ENCODE results near the gene SLC22A2.
"Not testable (repeated sequence)": the region's sequence is repeated elsewhere in the genome, so short reads cannot be mapped to it uniquely, and the experiment has no call there.

SLC22A2 gene

DNA sequence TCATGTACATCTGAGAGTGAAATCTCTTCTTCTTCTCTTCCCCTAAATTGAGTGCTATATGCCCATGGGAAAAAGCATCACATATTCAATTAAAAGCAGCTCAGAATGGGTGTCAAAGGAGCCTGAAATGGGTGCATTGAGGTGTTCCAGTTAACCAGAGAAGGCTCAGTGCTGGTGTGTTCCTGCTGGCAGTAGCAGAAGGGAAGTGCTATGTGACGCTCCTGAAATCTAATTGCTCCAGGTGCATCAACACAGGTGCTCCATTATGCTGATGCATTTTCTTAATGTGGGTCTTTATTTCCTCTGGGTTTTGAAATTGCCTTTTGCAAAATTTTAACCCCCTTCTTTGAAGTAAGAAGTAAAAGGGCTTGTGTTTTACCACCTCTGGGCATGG lies 17.9 kb downstream of the SLC22A2 start:
- DNase-seq: no peak

DNA sequence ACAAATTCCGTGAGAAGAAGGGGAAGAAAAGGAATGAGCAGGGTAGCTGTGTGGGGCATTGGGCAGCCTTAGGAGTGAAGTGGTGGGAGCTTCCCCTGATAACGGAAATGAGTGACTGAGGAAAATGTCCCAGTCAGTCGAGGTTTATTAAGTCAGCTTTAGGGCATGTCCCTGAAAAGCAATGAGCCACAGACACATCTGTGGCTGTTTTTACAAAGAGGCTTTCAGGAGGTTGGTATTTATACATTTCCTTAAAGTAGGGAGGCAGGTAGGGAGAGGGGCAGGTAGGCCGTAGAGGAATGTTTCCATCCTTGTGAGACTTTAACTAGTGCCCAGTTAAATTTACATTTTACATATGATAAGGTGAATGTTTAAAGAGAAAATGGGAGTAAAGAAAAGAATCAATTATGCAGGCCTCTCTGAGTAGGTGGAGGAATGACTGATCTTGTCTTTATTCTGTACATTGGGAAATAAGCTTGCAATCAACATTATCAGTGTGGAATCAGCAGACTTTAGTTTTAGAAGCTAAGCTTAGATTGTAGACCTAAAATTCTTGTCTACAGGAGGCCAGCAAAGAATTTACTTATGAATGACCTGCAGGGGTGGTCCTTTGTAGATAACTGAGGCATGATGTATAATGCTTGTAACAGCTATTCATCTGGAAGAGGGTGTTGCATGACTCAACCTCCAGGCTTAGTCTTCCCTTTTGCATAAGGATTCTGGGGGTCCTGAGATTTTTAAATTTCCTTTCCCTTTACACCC lies 18.5 kb downstream of the SLC22A2 start:
- no peak for DNase-seq

DNA sequence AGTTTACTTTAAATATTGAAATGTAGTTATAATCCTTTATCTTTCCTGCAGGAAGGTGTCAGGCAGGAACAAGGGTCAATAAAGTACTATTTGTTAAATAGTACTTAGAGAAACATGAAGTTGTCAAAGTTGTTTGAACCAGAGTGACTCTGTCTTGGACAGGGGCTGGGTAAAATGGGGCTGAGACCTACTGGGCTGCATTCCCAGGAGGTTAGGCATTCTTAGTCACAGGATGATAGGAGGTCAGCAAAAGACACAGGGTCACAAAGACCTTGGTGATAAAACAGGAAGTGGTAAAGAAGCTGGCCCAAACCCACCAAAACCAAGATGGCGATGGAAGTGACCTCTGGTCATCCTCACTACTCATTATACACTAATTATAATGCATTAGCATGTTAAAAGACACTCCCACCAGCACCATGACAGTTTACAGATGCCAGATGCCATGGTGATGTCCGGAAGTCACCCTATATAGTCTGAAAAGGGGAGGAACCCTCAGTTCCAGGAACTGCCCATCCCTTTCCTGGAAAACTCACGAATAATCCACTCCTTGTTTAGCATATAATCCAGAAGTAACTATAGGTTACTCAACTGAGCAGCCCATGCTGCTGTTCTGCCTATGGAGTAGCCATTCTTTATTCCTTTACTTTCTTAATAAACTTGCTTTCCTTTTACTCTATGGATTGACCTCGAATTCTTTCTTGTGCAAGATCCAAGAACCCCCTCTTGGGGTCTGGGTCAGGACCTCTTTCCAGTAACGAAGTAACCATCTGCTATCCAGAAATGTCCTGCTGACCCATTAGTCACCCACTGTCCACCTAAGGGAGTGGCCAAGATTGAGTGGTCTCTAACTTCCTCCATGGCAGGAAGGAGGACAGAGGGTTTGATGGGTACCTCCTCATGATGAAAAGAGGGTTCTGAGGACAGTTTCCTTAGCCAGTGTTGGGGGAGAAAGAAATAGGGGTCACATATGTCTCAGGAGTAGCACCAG lies 19.6 kb downstream of the SLC22A2 start:
- DNase-seq: no peak

DNA sequence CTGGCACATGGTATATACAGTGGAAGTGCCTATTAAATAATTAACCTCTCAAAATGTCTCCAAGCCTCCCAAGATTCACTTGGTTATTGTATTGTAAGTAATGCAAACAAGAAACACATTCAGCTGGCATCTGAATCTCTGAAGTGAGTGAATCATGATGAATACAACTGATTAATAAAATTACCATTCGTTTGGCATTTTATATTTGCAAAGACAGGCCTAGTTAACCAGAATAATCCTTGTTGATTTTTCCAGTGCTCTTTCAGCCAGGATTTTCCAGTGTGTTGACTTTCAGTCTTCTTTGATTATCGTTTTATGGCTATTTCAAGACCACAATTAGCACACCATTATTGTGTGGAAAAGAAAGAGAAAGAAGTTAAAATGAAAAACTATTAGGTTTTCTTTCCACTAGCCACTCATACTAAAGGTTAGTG lies 20.3 kb downstream of the SLC22A2 start:
- DNase-seq: no peak

DNA sequence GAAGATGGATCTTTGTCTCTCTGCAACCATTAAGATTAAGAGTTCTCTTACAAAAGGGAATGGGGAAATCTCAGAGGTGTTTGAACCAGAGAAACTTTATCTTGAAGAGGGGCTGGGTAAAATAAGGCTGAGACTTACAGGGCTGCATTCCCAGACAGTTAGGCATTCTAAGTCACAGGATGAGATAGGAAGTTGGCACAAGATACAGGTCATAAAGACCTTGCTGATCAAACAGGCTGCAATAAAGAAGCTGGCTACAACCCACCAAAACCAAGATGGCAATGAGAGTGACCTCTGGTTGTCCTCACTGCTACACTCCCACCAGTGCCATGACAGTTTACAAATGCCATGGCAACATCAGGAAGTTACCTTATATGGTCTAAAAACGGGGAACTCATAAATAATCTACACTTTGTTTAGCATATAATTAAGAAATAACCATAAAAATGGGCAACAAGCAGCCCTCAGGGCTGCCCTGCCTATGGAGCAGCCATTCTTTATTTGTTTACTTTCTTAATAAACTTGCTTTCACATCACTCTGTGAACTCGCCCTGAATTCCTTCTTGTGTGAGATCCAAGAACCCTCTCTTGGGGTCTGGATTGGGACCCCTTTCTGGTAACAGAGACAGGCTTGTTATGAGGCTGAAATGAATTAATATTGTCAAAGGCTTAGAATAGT lies 20.9 kb downstream of the SLC22A2 start:
- not testable (repeated sequence) for DNase-seq

DNA sequence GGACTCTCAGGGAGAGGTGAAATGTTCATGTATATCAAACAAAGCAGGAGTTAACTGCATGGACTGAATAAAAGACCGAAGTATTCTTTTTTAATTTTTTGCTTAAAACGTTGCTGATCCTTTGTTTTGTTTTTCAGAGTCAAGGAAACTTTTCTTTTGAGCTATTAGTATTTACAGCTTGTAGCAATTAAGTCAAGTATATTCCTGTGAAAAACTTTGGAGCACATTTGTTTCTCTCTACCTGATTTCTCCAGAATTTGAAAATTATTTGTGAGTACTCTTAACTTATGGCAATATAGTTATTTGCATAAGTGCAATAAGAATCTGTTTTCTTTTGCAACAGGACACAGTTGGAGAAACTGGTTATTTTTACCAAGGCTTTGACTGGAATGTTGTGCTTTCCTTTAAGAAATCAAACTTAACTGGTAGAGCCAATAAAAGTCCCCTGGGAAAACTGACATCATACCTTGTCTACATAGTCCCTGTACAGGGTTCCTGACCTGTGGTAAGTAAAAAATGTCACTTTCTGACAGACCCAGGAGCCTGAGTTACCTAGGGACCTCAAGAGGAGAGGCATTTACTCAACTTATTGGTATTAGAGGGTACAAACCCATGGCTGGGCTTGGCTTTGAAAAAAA lies 22.3 kb downstream of the SLC22A2 start:
- not testable (repeated sequence) for DNase-seq

DNA sequence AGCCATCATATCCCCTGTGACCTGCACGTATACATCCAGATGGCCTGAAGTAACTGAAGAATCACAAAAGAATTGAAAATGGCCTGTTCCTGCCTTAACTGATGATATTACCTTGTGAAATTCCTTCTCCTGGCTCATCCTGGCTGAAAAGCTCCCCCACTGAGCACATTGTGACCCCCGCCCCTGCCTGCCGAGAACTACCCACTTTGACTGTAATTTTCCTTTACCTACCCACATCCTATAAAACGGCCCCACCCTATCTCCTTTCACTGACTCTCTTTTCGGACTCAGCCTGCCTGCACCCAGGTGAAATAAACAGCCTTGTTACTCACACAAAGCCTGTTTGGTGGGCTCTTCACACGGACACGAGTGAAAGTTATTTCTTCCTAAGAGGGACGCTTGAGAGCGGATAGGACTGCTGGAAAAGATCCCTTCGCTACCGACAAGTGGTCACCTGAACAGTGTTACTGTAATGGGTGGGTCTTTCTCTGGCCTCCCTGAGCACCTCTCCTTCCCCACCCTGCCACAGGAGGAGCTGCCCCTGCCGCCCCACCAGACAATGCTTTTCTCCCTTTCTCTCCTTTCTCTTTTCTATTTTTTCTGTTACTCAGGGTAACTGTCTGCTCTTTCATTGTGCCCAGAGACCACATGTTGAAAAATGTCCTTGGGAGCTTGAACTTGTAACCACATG lies 24.5 kb downstream of the SLC22A2 start:
- DNase-seq: not testable (repeated sequence)

DNA sequence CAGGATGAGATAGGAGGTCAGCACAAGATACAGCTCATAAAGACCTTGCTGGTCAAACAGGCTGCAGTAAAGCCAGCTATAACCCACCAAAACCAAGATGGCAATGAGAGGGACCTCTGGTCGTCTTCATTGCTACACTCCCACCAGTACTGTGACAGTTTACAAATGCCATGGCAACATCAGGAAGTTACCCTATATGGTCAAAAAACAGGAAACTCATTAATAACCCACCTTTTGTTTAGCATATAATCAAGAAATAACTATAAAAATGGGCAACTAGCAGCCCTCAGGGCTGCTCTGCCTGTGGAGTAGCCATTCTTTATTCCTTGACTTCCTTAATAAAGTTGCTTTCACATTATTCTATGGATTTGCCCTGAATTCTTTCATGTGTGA lies 30.9 kb downstream of the SLC22A2 start:
- no peak for DNase-seq

DNA sequence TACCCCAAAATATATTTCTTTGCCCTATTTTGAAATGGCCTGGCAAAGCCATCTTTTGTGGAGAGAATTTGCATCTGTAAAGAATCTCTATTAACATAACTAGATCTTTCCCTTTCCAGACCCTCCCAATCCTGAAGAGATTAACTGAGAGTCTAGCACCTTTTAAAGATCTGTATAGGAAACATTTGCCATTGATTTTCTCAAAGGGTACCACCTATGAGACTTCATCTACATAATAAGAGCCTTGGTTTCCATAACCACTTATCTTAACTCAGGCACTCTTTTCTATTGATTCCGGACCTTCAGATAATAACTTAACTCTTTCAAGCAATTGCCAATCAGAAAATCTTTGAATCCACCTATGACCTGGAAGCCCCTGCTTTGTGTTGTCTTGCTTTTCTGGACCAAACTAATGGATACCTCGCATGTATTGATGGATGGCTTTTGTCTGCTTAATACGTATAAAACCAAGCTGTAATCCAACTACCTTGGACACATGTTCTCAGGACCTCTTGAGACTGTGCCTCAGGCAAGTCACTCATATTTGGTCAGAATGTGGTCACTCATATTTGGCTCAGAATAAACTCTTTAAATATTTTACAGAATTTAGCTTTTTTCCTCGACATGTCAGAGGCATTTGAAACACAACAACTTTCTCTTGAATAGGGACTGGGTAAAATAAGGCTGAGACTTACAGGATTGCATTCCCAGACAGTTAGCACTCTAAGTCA lies 31.4 kb downstream of the SLC22A2 start:
- DNase-seq: no peak

DNA sequence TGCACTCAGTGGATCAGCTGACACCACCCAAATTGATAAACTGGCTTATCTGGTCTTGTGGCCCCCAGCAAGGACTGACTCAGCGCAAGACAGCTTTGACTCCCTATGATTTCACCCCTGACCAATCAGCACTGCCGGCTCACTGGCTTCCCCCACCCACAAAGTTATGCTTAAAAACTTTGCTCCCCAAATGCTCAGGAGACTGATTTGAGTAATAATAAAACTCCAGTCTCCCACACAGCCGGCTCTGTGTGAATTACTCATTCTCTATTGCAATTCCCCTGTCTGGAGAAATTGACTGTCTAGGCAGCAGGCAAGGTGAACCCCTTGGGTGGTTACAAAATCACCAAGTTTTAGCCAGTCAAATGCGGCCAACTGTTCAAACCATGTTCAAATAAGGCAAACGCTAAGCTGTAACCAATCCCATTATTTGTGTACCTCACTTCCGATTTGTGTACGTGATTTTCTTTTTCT lies 32.5 kb downstream of the SLC22A2 start:
- DNase-seq: no peak

DNA sequence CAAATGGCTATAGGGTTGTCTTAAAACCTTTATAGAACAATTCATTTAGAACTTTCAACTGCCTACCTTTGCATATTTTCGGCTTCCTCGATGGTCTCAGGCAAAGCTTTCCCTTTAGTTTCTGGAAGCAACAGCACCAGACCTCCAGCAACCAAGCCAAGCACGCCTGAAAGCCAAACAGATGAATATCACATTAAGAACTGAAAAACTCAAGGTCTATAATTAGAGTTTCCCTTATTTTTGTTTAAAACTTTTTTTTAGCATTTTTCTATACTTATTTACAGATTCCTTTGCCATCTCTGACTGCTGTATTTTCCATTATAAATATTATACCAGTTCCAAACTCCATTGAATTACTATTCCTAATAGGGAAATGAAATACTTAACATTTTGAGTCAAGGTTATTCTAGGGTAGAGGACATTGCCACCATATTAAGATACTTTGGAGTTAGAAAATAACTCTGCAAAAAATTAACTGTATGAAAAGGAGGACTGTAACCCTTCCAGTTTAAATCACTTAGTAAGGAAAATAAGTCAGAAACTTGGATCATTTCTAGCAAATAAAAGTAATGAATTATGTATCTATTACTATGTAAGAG lies 33.9 kb downstream of the SLC22A2 start:
- no peak for DNase-seq

DNA sequence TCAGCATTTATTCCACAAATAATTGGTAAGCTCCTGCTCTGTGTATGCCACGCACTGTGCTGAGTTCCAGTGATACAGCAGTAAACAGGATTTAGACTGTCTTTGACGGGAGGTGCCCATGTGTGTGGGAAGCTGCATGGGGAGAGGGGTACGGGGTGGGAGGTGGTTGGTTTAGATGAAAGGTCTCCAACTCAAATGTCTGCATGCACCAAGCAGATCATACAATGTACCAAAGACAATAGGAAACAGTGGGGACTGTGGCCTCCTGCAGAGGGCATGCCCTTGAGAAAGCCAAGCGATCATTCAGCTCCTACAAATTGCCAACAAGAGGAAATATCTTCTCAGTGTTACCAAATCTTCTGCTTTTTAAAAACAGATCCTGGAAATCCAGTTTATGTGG lies 36.1 kb downstream of the SLC22A2 start:
- no peak for DNase-seq

DNA sequence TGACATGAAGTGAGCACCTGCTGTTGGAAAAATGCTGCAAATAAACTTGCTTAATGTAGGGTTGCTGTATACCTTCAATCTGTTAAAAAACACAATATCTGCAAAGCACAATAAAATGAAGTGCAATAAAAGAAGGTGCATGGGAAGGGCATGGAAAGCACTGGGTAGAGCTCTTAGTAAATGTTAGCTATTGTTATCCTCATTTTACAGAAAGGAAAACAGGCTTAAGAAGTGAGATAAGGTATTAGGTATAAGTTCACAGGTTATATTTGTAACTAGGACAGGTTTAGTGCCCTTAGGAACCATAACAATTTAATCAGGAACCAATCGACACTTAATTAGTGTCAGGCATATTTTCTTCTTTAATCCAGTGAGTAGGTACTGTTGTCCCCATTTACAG lies 36.7 kb downstream of the SLC22A2 start:
- DNase-seq: no peak

DNA sequence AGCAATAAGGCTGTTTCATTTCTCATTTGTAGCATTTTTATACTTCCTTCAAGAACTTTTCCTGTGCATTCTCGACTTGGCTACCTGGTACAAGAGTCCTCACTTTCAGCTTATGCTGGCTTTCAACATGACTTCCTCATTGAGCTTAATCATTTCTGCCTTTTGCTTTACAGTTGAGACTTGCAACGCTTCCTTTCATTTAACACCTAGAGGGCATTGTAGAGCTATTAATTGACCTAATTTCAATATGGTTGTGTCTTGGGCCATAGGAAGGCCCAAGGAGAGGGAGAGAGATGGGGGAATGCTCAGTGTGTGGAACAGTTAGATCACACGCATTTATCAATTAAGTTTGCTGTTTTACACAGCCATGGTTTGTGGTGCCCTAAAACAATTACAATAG lies 37.2 kb downstream of the SLC22A2 start:
- DNase-seq: peak; percentile 4

DNA sequence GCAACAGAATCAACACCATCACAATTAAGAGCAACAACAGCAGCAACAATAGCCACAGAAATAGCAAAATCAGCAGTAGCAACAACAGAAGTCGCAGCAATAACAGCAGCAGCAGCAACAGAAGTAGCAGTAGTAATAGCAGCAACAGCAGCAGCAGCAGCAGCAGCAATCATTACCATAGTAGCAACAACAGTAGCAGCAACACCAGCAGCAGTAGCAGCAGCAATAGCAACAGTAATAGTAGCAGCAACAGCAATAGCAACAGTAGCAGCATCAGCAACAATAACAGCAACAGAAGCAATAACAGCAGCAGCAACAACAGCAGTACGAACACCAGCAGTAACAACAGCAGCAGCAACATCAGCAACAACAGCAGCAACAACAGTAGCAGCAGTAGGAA lies 39.8 kb downstream of the SLC22A2 start:
- DNase-seq: no peak

DNA sequence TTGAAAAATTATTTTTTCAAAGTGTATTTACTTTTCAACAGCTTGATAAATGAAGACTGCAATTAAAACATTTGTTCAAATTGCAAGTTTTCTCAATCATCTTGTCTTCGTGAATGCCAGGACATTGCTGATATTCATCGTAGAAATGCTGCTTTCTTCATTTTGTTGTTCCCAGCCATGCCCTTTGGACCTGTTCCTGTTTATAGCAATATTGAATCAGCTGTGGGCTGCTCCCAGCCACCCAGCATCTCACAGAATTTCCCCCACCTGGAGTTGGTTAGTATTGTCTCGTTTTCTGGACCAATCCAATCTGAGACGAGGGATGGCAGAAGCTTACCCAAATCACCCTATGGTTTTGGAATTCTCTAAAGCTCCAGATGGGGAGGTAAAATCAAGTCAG lies 40.8 kb downstream of the SLC22A2 start:
- no peak for DNase-seq

DNA sequence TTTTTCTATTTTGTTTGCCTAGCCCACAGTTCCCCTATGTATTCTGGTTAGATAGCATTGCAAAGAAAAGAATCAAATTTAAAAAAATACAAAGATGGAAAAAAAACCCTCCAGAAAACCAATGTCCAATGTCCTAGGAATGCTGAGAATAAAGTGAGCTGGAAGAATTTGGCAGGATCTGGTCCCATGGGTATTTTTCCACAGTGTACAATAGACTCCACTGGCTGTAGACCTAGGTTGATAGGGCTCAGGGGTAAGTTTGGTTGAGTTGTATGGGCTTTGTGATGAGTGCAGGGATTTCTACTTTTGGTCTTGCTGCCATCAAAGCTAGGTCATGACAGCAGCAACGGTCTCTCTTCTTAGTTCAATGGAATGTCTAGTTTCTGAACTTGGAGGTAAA lies 41.5 kb downstream of the SLC22A2 start:
- DNase-seq: no peak

DNA sequence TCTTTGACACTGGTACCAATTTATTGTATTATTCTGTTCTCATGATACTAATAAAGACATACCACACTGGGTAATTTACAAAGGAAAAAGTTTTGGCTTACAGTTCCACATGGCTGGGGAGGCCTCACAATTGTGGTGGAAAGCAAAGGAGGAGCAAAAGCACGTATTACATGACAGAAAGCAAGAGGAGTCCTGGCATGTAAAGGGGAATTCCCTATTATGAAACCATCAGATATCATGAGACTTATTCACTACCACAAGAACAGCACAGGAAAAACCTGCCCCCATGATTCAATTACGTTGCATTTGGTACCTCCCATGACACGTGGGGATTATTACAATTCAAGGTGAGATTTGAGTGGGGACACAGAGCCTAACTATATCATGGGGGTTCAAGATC lies 43.4 kb downstream of the SLC22A2 start:
- no peak for DNase-seq

DNA sequence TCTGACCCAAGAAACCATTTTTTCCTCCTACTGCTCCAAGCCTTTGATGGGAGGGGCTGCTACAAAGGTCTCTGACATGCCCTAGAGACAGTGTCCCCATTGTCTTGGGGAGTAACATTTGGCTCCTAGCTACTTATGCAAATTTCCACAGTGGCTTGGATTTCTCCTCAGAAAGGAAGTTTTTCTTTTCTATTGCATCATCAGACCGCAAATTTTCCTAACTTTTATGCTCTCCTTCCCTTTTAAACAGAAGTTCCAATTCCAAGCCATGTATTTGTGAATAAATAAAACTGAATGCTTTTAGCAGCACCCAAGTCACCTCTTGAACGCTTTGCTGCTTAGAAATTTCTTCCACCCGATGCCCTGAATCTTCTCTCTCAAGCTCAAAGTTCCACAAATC lies 51.0 kb downstream of the SLC22A2 start:
- DNase-seq: no peak

DNA sequence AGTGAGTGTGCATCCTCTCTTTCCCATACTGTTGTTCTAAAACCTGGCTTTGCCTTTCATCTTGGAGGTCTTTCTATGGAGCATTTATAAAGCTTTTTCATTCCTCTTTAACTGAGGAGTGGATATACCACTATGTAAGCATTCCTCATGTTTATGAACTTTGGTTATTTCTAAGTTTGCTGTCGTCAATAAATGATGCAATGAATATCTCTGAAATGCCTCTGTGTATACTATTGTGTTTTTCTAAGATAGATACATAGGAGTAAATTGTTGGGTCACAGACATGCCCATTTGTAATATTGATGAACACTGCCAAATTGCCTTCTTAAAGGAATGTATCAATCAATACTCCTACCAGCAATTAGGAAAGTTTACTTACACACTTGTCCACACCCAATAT lies 53.9 kb downstream of the SLC22A2 start:
- DNase-seq: no peak

DNA sequence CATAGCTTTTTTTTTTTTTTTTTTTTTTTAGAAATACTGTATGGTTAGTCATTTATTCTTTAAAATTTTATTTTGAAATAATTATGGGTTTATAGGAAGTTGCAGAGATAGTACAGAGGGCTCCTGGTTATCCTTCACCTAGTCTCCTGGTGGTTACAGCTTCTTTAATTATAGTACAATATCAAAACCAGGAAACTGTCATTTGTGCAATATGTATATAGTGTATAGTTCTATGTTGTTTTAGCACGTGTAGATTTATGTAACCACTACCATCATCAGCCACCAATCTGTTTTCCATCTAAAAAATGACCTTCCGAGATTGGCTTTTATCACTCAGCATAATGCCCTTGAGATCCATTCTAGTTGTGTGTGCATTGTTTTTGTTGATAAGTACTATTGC lies 54.7 kb downstream of the SLC22A2 start:
- DNase-seq: no peak
